G401 (cell line): ENCODE data around the gene MARCHF9. TPM values are rescaled to one million over a fixed set of nuclear protein-coding genes. Genes with fewer than 3 reads are reported as not detected.

ENCODE experiments used
- DNase-seq: peaks from one replicate; pipeline ENCODE4 v3.0.0-alpha.2; 2015; ENCODE audit warnings: low spot score
- in situ Hi-C: cut with HindIII; loops from 2 replicates; pipeline ENCODE4 v1.10.0; 2016; ENCODE audit warnings: low sequenced_read_pairs, mixed read lengths
- total RNA-seq: library from RNA; depleted of rRNA; stranded (reverse); fragments of >200 nt; shearing (Covaris generic); gene quantifications from 2 replicates; pipeline ENCODE4 v1.2.3, GENCODE V29; 2014

MARCHF9 gene
- total RNA-seq, 1 experiment from 2014 or later = 7.2 TPM

- DNase-seq = peak; percentile 38
- in situ Hi-C loops = no loop called here
Observed at GRCh38 chr12:57722716-57723629, 31.9 kb upstream of the MARCHF9 start.

- DNase-seq = peak; percentile 18
- in situ Hi-C loops = no loop called here
Observed at GRCh38 chr12:57723630-57723962, 31.3 kb upstream of the MARCHF9 start.

DNA sequence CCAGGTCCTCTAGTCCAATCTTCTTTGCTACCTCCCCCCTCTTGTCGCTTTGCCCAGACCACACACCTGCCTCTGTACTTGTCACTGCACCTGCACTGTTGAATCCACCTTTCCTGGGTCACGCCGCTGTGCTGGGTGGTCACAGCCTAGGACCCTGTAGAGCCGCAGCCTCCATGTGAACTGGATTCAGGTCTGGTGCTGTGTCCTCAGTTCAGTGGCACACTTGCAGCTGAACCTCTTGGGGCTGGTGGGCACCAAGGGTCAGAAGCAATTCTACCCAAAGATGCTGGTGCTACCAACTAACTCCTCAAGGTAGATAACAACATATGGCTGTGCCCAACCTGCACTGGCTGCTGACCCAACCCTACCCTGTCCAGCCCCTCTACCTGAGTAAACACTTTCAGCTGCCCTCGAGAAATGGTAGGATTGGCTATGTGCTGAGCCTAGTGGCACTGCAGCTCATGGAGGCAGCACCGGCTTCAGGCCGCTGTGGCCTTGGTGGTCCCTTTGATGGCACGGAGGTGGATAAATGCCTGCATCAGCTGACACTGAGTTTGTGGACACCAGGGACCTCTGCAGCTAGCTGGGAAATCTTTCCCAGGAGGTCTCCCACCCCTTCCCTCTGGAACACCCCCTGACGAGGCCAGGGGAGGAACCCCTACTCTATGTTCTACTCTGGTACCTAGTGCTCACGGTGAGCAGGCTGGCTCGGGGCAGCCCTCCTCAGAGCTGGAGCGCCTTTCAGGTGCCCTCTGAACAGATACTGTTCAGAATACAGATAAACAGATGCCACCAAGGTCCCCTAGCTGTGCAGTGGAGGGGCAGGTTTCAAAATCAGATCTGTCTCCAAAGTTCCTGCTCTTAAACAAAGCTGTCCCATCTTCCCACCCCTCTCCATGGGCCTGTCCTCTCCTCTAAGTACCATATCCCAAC lies 30.6 kb upstream of the MARCHF9 start:
- in situ Hi-C loops = no loop called here
- DNase-seq = no peak

- no peak for DNase-seq
- in situ Hi-C loops = no loop called here
Observed at GRCh38 chr12:57724936-57725740, 29.8 kb upstream of the MARCHF9 start.

DNA sequence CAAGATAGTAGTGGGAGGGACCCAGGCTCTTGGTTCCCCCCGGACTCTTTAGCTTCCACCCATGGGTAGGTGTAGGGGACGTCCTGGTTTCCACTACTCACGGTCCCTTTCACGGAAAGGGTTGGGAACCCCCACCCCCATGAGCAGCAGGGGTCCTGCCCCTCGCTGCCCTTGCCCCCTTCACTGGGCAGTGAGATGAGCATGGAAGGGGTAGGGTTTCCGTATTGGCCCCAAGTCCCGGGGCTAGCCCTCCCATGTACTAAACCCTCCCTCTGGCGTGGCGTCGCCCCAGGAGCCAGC lies 29.1 kb upstream of the MARCHF9 start:
- in situ Hi-C loops = no loop called here
- no peak for DNase-seq

GRCh38 chr12:57726151-57726883 lies 28.6 kb upstream of the MARCHF9 start:
- in situ Hi-C loops = no loop called here
- peak; percentile 64 for DNase-seq

DNA sequence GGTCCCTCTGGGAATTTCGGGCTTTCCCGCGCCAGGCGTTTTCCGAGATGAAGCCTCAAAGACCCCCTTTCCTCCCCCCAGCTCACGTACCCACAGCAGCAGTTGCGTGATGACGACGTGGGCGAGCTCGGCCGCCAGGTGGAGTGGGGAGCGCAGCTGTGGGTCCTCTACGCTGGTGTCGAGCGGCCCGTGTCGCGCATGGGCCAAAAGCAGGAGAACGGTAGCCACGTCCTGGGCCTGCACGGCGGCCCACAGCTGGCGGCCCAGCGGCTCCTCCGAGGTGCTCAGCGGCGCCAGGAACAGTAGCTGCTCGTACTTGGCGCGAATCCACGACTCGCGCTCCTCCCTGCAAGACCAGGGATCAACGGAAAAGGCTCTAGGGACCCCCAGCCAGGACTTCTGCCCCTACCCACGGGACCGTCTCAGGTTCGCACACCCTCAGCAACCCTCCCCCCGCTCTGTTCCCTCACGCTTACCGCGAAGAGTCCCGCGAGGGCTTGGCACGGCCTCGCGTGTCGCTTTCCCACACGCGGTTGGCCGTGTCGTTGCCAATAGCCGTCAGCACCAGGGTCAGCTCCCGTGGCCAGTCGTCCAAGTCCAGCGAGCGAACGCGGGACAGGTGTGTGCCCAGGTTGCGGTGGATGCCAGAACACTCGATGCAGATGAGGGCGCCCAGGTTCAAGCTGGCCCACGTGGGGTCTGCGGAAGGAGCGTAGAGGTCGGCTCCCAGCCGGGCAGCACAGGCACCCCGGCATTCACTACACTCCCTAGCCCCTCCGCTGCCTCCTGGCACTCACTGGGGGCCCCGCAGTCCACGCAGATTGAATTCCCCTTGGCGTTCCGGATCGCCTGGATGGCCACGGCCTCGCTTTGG lies 27.8 kb upstream of the MARCHF9 start:
- peak; percentile 38 for DNase-seq
- in situ Hi-C loops = no loop called here

- peak; percentile 64 for DNase-seq
- in situ Hi-C loops = no loop called here
Observed at GRCh38 chr12:57727758-57728395, 27.0 kb upstream of the MARCHF9 start.

GRCh38 chr12:57729321-57729844 lies 25.5 kb upstream of the MARCHF9 start:
- in situ Hi-C loops = no loop called here
- DNase-seq = peak; percentile 4

DNA sequence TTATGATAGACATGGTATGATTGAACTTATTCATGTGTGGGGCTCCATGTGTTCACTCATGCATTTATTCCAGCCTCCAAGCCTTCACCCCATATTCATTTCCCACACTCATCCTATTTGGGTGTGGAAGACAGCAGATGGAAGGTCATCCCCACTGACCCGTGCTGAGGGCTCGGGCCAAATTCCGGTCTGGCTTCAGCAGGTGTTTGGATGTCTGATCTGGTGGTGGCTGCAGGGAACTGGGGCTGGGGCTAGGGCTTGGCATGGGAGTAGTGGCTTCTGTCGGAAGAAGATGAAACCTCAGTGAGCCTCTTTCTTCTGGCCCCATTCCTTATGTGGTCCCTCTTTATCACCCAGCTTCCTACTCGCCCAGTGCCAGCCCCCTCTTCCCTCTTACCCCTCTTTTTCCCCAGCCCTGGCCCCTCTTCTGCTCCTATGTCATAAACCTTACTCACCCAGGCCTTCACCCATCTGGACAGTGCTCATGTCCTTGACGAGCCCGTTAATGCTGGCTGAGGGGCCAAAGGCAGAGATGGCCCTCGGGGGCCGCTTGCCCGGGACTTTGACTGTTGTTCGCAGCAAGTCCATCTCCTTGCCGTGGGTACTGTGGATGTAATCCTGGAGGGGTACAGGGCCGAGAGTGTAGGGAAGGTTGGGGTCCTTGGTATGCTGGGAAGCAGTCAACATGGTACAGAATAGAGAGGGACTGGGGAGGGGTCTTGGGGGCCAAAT lies 24.4 kb upstream of the MARCHF9 start:
- in situ Hi-C loops = no loop called here

GRCh38 chr12:57731411-57732080 lies 23.4 kb upstream of the MARCHF9 start:
- in situ Hi-C loops = no loop called here
- no peak for DNase-seq

More for the DNA sequence above, 24.4 kb upstream of the MARCHF9 start:
- DNase-seq = peak; percentile 59

- DNase-seq = no peak
- in situ Hi-C loops = no loop called here
Observed at GRCh38 chr12:57732270-57732669, 22.6 kb upstream of the MARCHF9 start.

DNA sequence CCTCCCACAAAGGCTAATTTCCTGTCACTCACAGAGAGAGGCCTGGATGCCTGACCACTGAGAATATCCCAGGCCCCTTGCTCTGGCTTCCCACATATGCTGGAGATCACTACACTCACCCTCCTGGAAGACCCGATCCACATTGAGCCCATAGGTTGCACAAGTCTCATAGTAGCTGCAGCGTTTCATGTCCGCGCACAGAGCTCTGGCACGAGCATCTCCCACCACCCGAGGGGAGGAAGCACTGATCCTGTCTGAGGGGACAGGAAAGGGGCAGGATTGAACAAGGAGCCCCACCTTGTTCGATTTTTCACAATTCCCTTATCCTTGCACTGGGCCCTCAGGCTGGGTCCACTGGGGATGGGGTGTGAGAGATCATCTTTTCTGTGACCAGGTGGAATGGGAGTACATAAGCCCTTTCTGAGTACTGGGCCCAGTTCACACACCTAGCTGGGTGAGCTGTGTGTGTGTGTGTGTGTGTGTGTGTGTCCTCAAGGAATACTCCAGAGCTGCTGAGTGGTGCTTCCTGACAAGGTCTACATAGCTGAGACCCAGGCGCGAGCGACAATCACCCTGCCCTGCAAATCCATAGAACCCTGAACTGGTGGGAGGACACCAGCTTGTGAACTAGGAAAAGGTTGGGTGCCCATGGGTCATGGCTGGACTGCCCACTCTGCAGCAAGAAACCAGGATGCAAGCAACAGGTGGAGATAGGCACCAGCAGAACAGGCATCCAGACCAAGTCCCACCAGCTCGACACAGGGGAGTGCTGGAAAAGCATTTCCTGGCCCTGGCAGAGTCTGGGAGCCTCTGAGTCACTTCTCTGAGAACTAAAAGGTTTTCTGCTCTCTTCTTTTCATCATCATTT lies 21.9 kb upstream of the MARCHF9 start:
- in situ Hi-C loops = no loop called here
- peak; percentile 4 for DNase-seq

DNA sequence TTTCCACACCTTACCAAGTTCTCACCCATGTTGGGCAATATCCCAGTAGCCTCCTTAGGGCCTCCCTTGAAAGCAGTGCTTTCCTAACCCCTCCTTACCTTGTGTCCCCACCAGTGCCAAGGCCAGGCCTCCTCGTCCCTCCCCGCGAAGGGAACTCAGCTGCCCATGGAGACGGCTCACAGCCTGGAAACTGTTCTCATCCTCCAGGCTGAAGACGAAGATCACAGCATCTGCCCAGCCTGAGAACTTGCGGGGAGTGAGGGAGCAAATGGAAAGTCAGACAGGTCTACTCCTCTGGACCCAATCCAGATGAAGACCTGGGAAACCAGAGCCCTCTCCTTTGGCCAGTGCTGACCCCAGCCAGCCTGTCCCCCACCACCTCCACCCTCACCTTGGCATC lies 21.0 kb upstream of the MARCHF9 start:
- peak; percentile 1 for DNase-seq
- in situ Hi-C loops = no loop called here

DNA sequence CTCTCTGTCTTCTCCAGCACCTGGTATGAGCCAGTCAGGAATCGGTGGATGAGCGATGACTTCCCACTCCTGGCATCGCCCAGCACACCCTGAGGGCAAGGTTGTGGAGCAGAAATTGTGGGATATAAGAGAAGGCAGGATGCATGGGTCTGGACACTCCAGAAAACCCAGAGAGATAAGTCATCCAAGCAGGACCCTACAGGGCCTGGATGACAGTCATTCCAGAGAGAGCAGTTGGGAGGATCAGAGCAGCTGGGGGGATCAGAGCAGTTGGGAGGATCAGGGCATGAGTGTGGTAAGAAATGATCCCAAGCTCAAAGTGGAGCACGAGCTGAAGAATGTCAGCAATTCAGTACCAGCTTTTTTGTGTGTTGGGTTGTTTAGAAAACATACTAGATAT lies 20.3 kb upstream of the MARCHF9 start:
- peak; percentile 6 for DNase-seq
- in situ Hi-C loops = no loop called here
